NB4 (cell line): Measurements from ENCODE around the gene RALY.

Source experiments
- CTCF ChIP-seq: IDR thresholded peaks from one replicate; pipeline ENCODE4 v1.5.1; 2012; ENCODE audit warnings: low read depth, low read length
- MAX ChIP-seq: IDR thresholded peaks from 2 replicates; pipeline ENCODE4 v1.6.1; 2011; ENCODE audit warnings: low read depth, low read length
- POLR2A ChIP-seq: IDR thresholded peaks from 2 replicates; pipeline ENCODE4 v1.6.1; 2011; ENCODE audit warnings: mild to moderate bottlenecking; ENCODE audit not compliant: insufficient read length; ENCODE audit errors: extremely low read depth

- TF ChIP-seq CTCF (no peak), POLR2A (no peak), MAX (no peak)
Observed at GRCh38 chr20:34030456-34030855, 36.7 kb downstream of the RALY start.
